Endothelial cell of umbilical vein (primary cell): ENCODE data around the gene RAB7A. TPM values are rescaled to one million over a fixed set of nuclear protein-coding genes. Genes with fewer than 3 reads are reported as not detected.

ENCODE experiments used
- BruUV-seq: library from RNA; stranded (reverse); fragments of 400-500 nt; replicated peaks from 2 replicates; lab custom pipeline; 2021; lab: Mats Ljungman, UMichigan
- CTCF ChIA-PET: fragments of 300-600, 350-600 bp; sonication (Branson Sonifier 250); formaldehyde crosslinking; loops from one replicate; lab custom pipeline; 2021; ENCODE audit warnings: antibody characterized with exemption, inconsistent platforms; lab: Charles Lee
- POLR2A ChIA-PET: fragments of 300-600, 350-600 bp; sonication (Branson Sonifier 250); formaldehyde crosslinking; loops from one replicate; lab custom pipeline; 2021; ENCODE audit warnings: antibody characterized with exemption, inconsistent platforms; lab: Charles Lee
- DNase-seq: peaks from one replicate; pipeline ENCODE4 v3.0.0-alpha.2; 2011; ENCODE audit warnings: low read depth, low spot score
- FAIRE-seq: peaks from 2 replicates; lab custom pipeline; 2011; peaks lifted over from hg19 to GRCh38; lab: Jason Lieb, UNC
- H2AFZ ChIP-seq: 2 replicates; pipeline ENCODE4 v1.6.0; 2012; ENCODE audit warnings: low read depth, low read length, control low read depth, inconsistent platforms
- H3K27ac ChIP-seq: 2 replicates; pipeline ENCODE4 v1.5.1; 2011; ENCODE audit warnings: low read depth, mild to moderate bottlenecking, control low read depth, low read length, moderate library complexity; ENCODE audit not compliant: insufficient read depth
- H3K27me3 ChIP-seq, 2 experiments: 2 replicates each; pipeline versions ENCODE4 v1.6.0 to v1.6.1; 2011; ENCODE audit warnings: low read length in 2 of 2, mixed read lengths in 1 of 2; ENCODE audit not compliant: control insufficient read depth in 2 of 2, insufficient read depth in 2 of 2
- H3K36me3 ChIP-seq, 2 experiments: 2 replicates in 1 of 2; 3 replicates in 1 of 2; pipeline ENCODE4 v1.5.1; 2011; ENCODE audit warnings: low read length in 2 of 2, mild to moderate bottlenecking in 1 of 2, moderate library complexity in 1 of 2; ENCODE audit not compliant: control insufficient read depth in 2 of 2, insufficient read depth in 2 of 2; ENCODE audit errors: extremely low read depth in 1 of 2
- H3K4me1 ChIP-seq: 3 replicates; pipeline ENCODE4 v1.5.1; 2011; ENCODE audit warnings: mild to moderate bottlenecking, low read length; ENCODE audit not compliant: control insufficient read depth, insufficient read depth; ENCODE audit errors: extremely low read depth
- H3K4me2 ChIP-seq: 2 replicates; pipeline ENCODE4 v1.6.1; 2011; ENCODE audit warnings: low read length, control low read depth, mixed read lengths; ENCODE audit not compliant: insufficient read depth
- H3K4me3 ChIP-seq, 3 experiments: fragments of 200-600 bp in 1 of 3; sonication (generic), shearing (Covaris generic) in 1 of 3; replicated peaks in 1 of 3; 2 replicates each; pipeline ENCODE4 v1.5.1; 2011 to 2016; ENCODE audit warnings: control low read depth in 3 of 3, low read length in 3 of 3, mild to moderate bottlenecking in 2 of 3, inconsistent platforms in 1 of 3, low read depth in 1 of 3, moderate library complexity in 1 of 3; ENCODE audit not compliant: insufficient read depth in 1 of 3
- H3K79me2 ChIP-seq: 2 replicates; pipeline ENCODE4 v1.6.0; 2012; ENCODE audit warnings: low read length, inconsistent platforms; ENCODE audit not compliant: control insufficient read depth, insufficient read depth
- H3K9ac ChIP-seq: replicated peaks from 2 replicates; pipeline ENCODE3; 2011; ENCODE audit warnings: low read length, control low read depth; ENCODE audit not compliant: insufficient read depth; ENCODE audit errors: extremely low read depth
- H3K9me1 ChIP-seq: replicated peaks from 3 replicates; pipeline ENCODE4 v1.6.0; 2011; ENCODE audit warnings: mild to moderate bottlenecking, low read length; ENCODE audit not compliant: control insufficient read depth, insufficient read depth; ENCODE audit errors: extremely low read depth
- H3K9me3 ChIP-seq: replicated peaks from 2 replicates; pipeline ENCODE4 v1.5.1; 2012; ENCODE audit warnings: low read length, inconsistent platforms; ENCODE audit not compliant: control insufficient read depth, insufficient read depth
- H4K20me1 ChIP-seq: replicated peaks from 2 replicates; pipeline ENCODE3; 2011; ENCODE audit warnings: mild to moderate bottlenecking, low read length; ENCODE audit not compliant: control insufficient read depth, insufficient read depth; ENCODE audit errors: extremely low read depth
- EZH2 ChIP-seq: IDR thresholded peaks from 2 replicates; pipeline ENCODE4 v1.6.1; 2012; ENCODE audit warnings: borderline replicate concordance, low read depth, mild to moderate bottlenecking, moderate library complexity, low read length, inconsistent platforms; ENCODE audit not compliant: severe bottlenecking
- FOS ChIP-seq: IDR thresholded peaks from 2 replicates; pipeline ENCODE4 v1.6.1; 2011; ENCODE audit warnings: mild to moderate bottlenecking, low read length, moderate library complexity, borderline replicate concordance; ENCODE audit not compliant: insufficient read depth
- GATA2 ChIP-seq: IDR thresholded peaks from 2 replicates; pipeline ENCODE4 v1.7.0; 2011; ENCODE audit warnings: low read depth, mild to moderate bottlenecking, moderate library complexity, mixed read lengths, low read length; ENCODE audit not compliant: insufficient read length, insufficient read depth
- JUN ChIP-seq: IDR thresholded peaks from 2 replicates; pipeline ENCODE4 v1.6.1; 2011; ENCODE audit warnings: borderline replicate concordance, low read depth; ENCODE audit not compliant: insufficient read length, insufficient read depth
- MYC ChIP-seq: IDR thresholded peaks from one replicate; pipeline ENCODE4 v1.6.1; 2011; ENCODE audit warnings: mild to moderate bottlenecking, low read depth, low read length
- POLR2A ChIP-seq: IDR thresholded peaks from 2 replicates; pipeline ENCODE4 v1.6.1; 2012; ENCODE audit warnings: low read depth, mild to moderate bottlenecking, control low read depth, low read length
- POLR2AphosphoS5 ChIP-seq: IDR thresholded peaks from 2 replicates; pipeline ENCODE4 v1.6.1; 2012; ENCODE audit warnings: low read depth, mild to moderate bottlenecking, control low read depth, low read length, moderate library complexity; ENCODE audit not compliant: insufficient read depth
- dilution Hi-C: fragments of 300-500 bp; cut with MboI; formaldehyde crosslinking; loops from one replicate; pipeline ENCODE4 v1.15.0; 2019; ENCODE audit warnings: low sequenced_read_pairs; ENCODE audit not compliant: extremely low pct_ligation_motif_present
- intact Hi-C: fragments of 100-400 bp; cut with micrococcal nuclease; formaldehyde crosslinking; loops from one replicate; pipeline ENCODE4 v1.10.0; 2022
- polyA plus RNA-seq, 4 experiments: library from polyadenylated mRNA; depleted of rRNA in 3 of 4; stranded (reverse) in 3 of 4; unstranded in 1 of 4; fragments of >200 nt; gene quantifications; 2 replicates each; pipeline versions ENCODE4 v1.2.1 to v1.2.3, GENCODE V29; 2011 to 2012; ENCODE audit warnings: missing spikeins in 1 of 4
- total RNA-seq: library from RNA; stranded (reverse); gene quantifications from 2 replicates; pipeline ENCODE4 v1.2.3, GENCODE V29; 2021
- TF ChIP-seq, protein P1 (sequence below), 2 donors: IDR thresholded peaks; 1 replicate in 1 of 2; 2 replicates in 1 of 2; pipeline ENCODE4 v1.5.1; 2011; ENCODE audit warnings: low read length in 2 of 2, mild to moderate bottlenecking in 2 of 2, moderate library complexity in 2 of 2, control low read depth in 1 of 2, inconsistent platforms in 1 of 2, low read depth in 1 of 2; ENCODE audit not compliant: insufficient read depth in 1 of 2; ENCODE audit errors: extremely low read depth in 1 of 2
- TF ChIP-seq, protein P2 (sequence below): IDR thresholded peaks from 2 replicates; pipeline ENCODE4 v1.6.1; 2011; ENCODE audit not compliant: insufficient read depth, insufficient read length

Gene RAB7A
- total and polyA plus RNA-seq, 2 donors (not counting 3 experiments of a cell fraction or from before 2014, with no cell fraction given), result 243 to 262 TPM

- POLR2A ChIA-PET, result no interaction called here
- Histone ChIP-seq H3K27me3 (no peaks in the 10 kb centered on the region), H3K4me1 (peaks cover 1% of the 10 kb centered on the region), H3K9me3 (no peaks in the 10 kb centered on the region), H3K9me1 (no peaks in the 10 kb centered on the region), H3K36me3 (no peaks in the 10 kb centered on the region), H3K4me3 (no peak overlapping the region), H3K27ac (no peak overlapping the region), H3K4me2 (no peak overlapping the region), H4K20me1 (no peaks in the 10 kb centered on the region), H2AFZ (no peak overlapping the region), H3K79me2 (no peaks in the 10 kb centered on the region), H3K9ac (no peak overlapping the region)
- no peak for FAIRE-seq
- dilution Hi-C loops, result no loop called here
- TF ChIP-seq POLR2AphosphoS5 (no peak), FOS (no peak), POLR2A (no peak), GATA2 (no peak), EZH2 (no peak), JUN (no peak), MYC (no peak)
- TF ChIP-seq, protein P1, sequence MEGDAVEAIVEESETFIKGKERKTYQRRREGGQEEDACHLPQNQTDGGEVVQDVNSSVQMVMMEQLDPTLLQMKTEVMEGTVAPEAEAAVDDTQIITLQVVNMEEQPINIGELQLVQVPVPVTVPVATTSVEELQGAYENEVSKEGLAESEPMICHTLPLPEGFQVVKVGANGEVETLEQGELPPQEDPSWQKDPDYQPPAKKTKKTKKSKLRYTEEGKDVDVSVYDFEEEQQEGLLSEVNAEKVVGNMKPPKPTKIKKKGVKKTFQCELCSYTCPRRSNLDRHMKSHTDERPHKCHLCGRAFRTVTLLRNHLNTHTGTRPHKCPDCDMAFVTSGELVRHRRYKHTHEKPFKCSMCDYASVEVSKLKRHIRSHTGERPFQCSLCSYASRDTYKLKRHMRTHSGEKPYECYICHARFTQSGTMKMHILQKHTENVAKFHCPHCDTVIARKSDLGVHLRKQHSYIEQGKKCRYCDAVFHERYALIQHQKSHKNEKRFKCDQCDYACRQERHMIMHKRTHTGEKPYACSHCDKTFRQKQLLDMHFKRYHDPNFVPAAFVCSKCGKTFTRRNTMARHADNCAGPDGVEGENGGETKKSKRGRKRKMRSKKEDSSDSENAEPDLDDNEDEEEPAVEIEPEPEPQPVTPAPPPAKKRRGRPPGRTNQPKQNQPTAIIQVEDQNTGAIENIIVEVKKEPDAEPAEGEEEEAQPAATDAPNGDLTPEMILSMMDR (IDR thresholded peaks at IDR 0.05; ENCODE audit: extremely low read depth in 1 of 2, insufficient read depth in 1 of 2, low read depth in 1 of 2, low read length in 2 of 2), result no peak
- TF ChIP-seq, protein P2, sequence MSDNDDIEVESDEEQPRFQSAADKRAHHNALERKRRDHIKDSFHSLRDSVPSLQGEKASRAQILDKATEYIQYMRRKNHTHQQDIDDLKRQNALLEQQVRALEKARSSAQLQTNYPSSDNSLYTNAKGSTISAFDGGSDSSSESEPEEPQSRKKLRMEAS, result no peak
- intact Hi-C loops, result no loop called here
- CTCF ChIA-PET, result interaction anchor here (1.5 kb wide), 1 partner anchor 170 kb away, joined by 7 read pairs; no protein-coding TSS in a partner anchor
- no peak for DNase-seq
- no TSS peak for BruUV-seq
These were observed 124.6 kb downstream of the RAB7A start for GRCh38 chr3:128850544-128850943.
